HepG2 (cell line): Measurements from ENCODE around the gene TTC6. TPM values are rescaled to one million over a fixed set of nuclear protein-coding genes. Genes with fewer than 3 reads are reported as not detected.

ENCODE experiments used
- ATRX ChIP-seq: sonication (generic); formaldehyde crosslinking; IDR thresholded peaks from 2 replicates; pipeline ENCODE4 v1.4.0; 2020; ENCODE audit warnings: missing genetic modification reagents, borderline replicate concordance
- CBX5 ChIP-seq: sonication (generic); formaldehyde crosslinking; IDR thresholded peaks from 2 replicates; pipeline ENCODE4 v1.4.0; 2020; ENCODE audit warnings: missing genetic modification reagents, borderline replicate concordance
- EED ChIP-seq: sonication (generic); formaldehyde crosslinking; IDR thresholded peaks from 2 replicates; pipeline ENCODE4 v1.5.0; 2020; ENCODE audit warnings: mild to moderate bottlenecking, missing genetic modification reagents
- HBP1 ChIP-seq: IDR thresholded peaks from 2 replicates; pipeline ENCODE4 v1.6.1; 2016; ENCODE audit warnings: low read depth, control low read depth
- HNF1A ChIP-seq, 2 experiments: sonication (generic) in 1 of 2; formaldehyde crosslinking in 1 of 2; IDR thresholded peaks; 2 replicates each; pipeline versions ENCODE4 v1.4.0 to v1.6.1; 2016 to 2020; ENCODE audit warnings: borderline replicate concordance in 1 of 2, low read depth in 1 of 2, mild to moderate bottlenecking in 1 of 2, missing genetic modification reagents in 1 of 2
- HNRNPL ChIP-seq: fragments of 200-400 bp; formaldehyde crosslinking; IDR thresholded peaks from 2 replicates; pipeline ENCODE4 v1.6.1; 2017; ENCODE audit warnings: mild to moderate bottlenecking, low read depth, low read length
- KAT7 ChIP-seq: IDR thresholded peaks from 2 replicates; pipeline ENCODE4 v1.6.1; 2018; ENCODE audit warnings: borderline replicate concordance, missing compliant biosample characterization
- KDM6A ChIP-seq: IDR thresholded peaks from 2 replicates; pipeline ENCODE4 v1.6.1; 2016; ENCODE audit warnings: low read depth
- MEIS1 ChIP-seq: sonication (generic); formaldehyde crosslinking; IDR thresholded peaks from 2 replicates; pipeline ENCODE4 v1.9.0; 2021; ENCODE audit warnings: mild to moderate bottlenecking, missing genetic modification reagents, moderate library complexity, borderline replicate concordance
- NFYB ChIP-seq: sonication (generic); formaldehyde crosslinking; IDR thresholded peaks from 2 replicates; pipeline ENCODE4 v1.4.0; 2020; ENCODE audit warnings: missing genetic modification reagents
- RBM22 ChIP-seq: fragments of 200-400 bp; formaldehyde crosslinking; optimal IDR thresholded peaks from 2 replicates; pipeline ENCODE3; 2017; ENCODE audit warnings: mild to moderate bottlenecking, low read length, moderate library complexity
- RFXANK ChIP-seq: IDR thresholded peaks from 2 replicates; pipeline ENCODE4 v1.6.1; 2016
- SALL2 ChIP-seq: sonication (generic); formaldehyde crosslinking; IDR thresholded peaks from 2 replicates; pipeline ENCODE4 v1.8.1; 2023; ENCODE audit warnings: mild to moderate bottlenecking, missing genetic modification reagents, inconsistent platforms
- SMARCC2 ChIP-seq: fragments of 450-650 bp; IDR thresholded peaks from 2 replicates; pipeline ENCODE4 v1.6.1; 2017; ENCODE audit warnings: antibody characterized with exemption, mild to moderate bottlenecking
- ZBTB33 ChIP-seq: sonication (generic); formaldehyde crosslinking; IDR thresholded peaks from 2 replicates; pipeline ENCODE4 v1.4.0; 2020; ENCODE audit warnings: missing genetic modification reagents
- ZBTB38 ChIP-seq: sonication (generic); formaldehyde crosslinking; IDR thresholded peaks from 2 replicates; pipeline ENCODE4 v1.5.1; 2020; ENCODE audit warnings: mild to moderate bottlenecking, missing genetic modification reagents
- ZBTB8A ChIP-seq: sonication (generic); formaldehyde crosslinking; IDR thresholded peaks from 2 replicates; pipeline ENCODE4 v1.4.0; 2020; ENCODE audit warnings: mild to moderate bottlenecking, low read depth, missing genetic modification reagents, borderline replicate concordance
- ZNF274 ChIP-seq: sonication (generic); formaldehyde crosslinking; IDR thresholded peaks from 2 replicates; pipeline ENCODE4 v1.5.1; 2020; ENCODE audit warnings: mild to moderate bottlenecking, missing genetic modification reagents
- polyA plus RNA-seq, 8 experiments: library from polyadenylated mRNA; depleted of rRNA in 3 of 8; stranded (reverse) in 7 of 8; unstranded in 1 of 8; fragments of >200 nt; fragmentation: Illumina TruSeq in 4 of 8; extraction: Trizol in 4 of 8; gene quantifications; 2 replicates each; pipeline versions ENCODE4 v1.2.1 to v1.2.3, GENCODE V29; 2011 to 2016; ENCODE audit warnings: low read depth in 4 of 8, missing spikeins in 1 of 8, mixed read lengths in 1 of 8; ENCODE audit not compliant: insufficient read depth in 1 of 8
- total RNA-seq, 5 experiments: library from RNA; depleted of rRNA; stranded (reverse); fragments of >200 nt; fragmentation: Illumina TruSeq; extraction: Trizol; gene quantifications; 2 replicates each; pipeline ENCODE4 v1.2.3, GENCODE V29; 2016; ENCODE audit warnings: low read depth in 1 of 5
- TF ChIP-seq, protein P1 (sequence below): sonication (generic); formaldehyde crosslinking; IDR thresholded peaks from 2 replicates; pipeline ENCODE4 v1.5.0; 2020; ENCODE audit warnings: mild to moderate bottlenecking, missing genetic modification reagents

Gene TTC6
- total and polyA plus RNA-seq, 2 of the 13 experiments (the other 11 are each of a cell fraction or from before 2014, with no cell fraction given): 9.3 to 27.4 TPM

DNA sequence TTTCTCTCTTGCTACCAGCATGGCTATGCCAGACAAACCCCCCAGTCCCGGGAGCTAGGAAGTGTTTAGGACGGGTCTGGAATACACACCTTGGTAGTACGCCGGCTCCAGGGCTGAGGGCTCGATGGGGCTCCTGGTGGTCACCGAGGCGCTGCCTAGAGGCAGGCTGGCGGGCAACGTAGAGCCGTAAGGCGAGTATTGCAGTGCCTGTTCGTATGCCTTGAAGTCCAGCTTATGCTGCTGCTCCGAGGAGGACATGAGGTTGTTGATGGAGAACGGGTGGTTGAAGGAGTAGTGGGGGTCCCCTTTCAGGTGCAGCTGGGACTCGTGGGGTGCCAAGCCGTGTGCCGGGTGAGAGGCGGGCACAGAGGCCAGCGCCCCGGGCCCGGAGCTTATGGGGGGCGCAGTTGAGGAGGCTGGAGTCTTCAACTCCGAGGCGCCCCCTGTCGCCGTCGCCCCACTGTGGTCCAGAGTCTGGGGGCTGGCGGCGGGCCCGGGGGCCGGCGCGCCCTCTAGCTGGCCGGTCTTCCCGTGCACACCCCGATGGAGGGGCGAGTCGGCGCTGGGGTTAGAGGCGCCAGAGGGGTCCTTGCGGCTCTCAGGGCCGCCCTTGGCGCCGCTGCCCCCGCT, 4.0 kb upstream of the TTC6 start (continued):
- TF ChIP-seq NFYB (no peak), ZNF274 (CRISPR knock-in tag) (peak; percentile 80; the same call in 1 of the 2 replicates), ZBTB8A (no peak), RBM22 (peak; percentile 41), RFXANK (no peak), HNF1A (IDR thresholded peaks at IDR 0.05; ENCODE audit: low read depth) (no peak), HNF1A (CRISPR knock-in tag; IDR thresholded peaks at IDR 0.05; ENCODE audit: borderline replicate concordance) (peak; percentile 35; the same call in 1 of the 2 replicates), ZBTB38 (CRISPR knock-in tag) (peak; percentile 96), MEIS1 (0 out of 2 replicates have a peak, but pooled peaks have one; percentile 19), SALL2 (CRISPR knock-in tag) (0 out of 2 replicates have a peak, but pooled peaks have one; percentile 14), HBP1 (no peak), KAT7 (CRISPR knock-in tag) (0 out of 2 replicates have a peak, but pooled peaks have one; percentile 45), KDM6A (CRISPR knock-in tag) (no peak), EED (peak; percentile 48; the same call in 1 of the 2 replicates), CBX5 (no peak), ATRX (CRISPR knock-in tag) (no peak), ZBTB33 (CRISPR knock-in tag) (peak; percentile 95), HNRNPL (peak; percentile 56; the same call in 1 of the 2 replicates), SMARCC2 (no peak)
- TF ChIP-seq, protein P1, sequence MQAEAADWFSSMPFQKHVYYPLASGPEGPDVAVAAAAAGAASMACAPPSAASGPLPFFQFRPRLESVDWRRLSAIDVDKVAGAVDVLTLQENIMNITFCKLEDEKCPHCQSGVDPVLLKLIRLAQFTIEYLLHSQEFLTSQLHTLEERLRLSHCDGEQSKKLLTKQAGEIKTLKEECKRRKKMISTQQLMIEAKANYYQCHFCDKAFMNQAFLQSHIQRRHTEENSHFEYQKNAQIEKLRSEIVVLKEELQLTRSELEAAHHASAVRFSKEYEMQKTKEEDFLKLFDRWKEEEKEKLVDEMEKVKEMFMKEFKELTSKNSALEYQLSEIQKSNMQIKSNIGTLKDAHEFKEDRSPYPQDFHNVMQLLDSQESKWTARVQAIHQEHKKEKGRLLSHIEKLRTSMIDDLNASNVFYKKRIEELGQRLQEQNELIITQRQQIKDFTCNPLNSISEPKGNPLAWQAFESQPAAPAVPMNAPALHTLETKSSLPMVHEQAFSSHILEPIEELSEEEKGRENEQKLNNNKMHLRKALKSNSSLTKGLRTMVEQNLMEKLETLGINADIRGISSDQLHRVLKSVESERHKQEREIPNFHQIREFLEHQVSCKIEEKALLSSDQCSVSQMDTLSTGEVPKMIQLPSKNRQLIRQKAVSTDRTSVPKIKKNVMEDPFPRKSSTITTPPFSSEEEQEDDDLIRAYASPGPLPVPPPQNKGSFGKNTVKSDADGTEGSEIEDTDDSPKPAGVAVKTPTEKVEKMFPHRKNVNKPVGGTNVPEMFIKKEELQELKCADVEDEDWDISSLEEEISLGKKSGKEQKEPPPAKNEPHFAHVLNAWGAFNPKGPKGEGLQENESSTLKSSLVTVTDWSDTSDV (CRISPR knock-in tag): 0 out of 2 replicates have a peak, but pooled peaks have one; percentile 47
